Caco-2 (cell line): Measurements from ENCODE around the gene ST6GALNAC6. TPM values are rescaled to one million over a fixed set of nuclear protein-coding genes. Genes with fewer than 3 reads are reported as not detected.

Experiments used
- BruUV-seq: library from RNA; stranded (reverse); fragments of 400-500 nt; replicated peaks from 2 replicates; lab custom pipeline; 2021; lab: Mats Ljungman, UMichigan
- CTCF ChIA-PET: fragments of 300-600 bp; sonication (Branson Sonifier 250); formaldehyde crosslinking; loops from one replicate; lab custom pipeline; 2022; ENCODE audit warnings: antibody characterized with exemption; lab: Charles Lee
- POLR2A ChIA-PET: fragments of 300-600 bp; sonication (Branson Sonifier 250); formaldehyde crosslinking; loops from one replicate; lab custom pipeline; 2022; ENCODE audit warnings: antibody characterized with exemption; lab: Charles Lee
- DNase-seq, 2 experiments: peaks; one replicate each; pipeline versions ENCODE4 v3.0.0 to v3.0.0-alpha.2; 2020 to 2022
- H3K27me3 ChIP-seq: replicated peaks from 2 replicates; pipeline ENCODE4 v1.6.0; 2011; ENCODE audit warnings: low read length; ENCODE audit not compliant: control insufficient read depth, insufficient read depth
- H3K36me3 ChIP-seq: 2 replicates; pipeline ENCODE4 v1.5.1; 2011; ENCODE audit warnings: low read length; ENCODE audit not compliant: control insufficient read depth, insufficient read depth
- H3K4me1 ChIP-seq: fragments of 250-450 bp; sonication (Bioruptor Pico); 2 replicates; pipeline ENCODE4 v1.5.1; 2020; ENCODE audit warnings: mild to moderate bottlenecking
- H3K4me3 ChIP-seq: 2 replicates; pipeline ENCODE4 v1.5.1; 2011; ENCODE audit warnings: low read depth, mild to moderate bottlenecking, control low read depth, low read length
- H3K9me3 ChIP-seq: fragments of 250-450 bp; sonication (Bioruptor Pico); 2 replicates; pipeline ENCODE4 v1.5.1; 2020; ENCODE audit warnings: mild to moderate bottlenecking, moderate library complexity
- H3K27ac Mint-ChIP-seq: one replicate; pipeline ENCODE4 v1.8.0; 2022; ENCODE audit warnings: mixed read lengths; ENCODE audit not compliant: unreplicated experiment
- H3K27me3 Mint-ChIP-seq: one replicate; pipeline ENCODE4 v1.8.0; 2022; ENCODE audit warnings: mixed read lengths; ENCODE audit not compliant: insufficient read depth, unreplicated experiment
- H3K36me3 Mint-ChIP-seq: one replicate; pipeline ENCODE4 v1.8.0; 2022; ENCODE audit warnings: mild to moderate bottlenecking, mixed read lengths; ENCODE audit not compliant: insufficient read depth, unreplicated experiment
- H3K4me1 Mint-ChIP-seq: one replicate; pipeline ENCODE4 v1.8.0; 2022; ENCODE audit warnings: low read depth, mixed read lengths; ENCODE audit not compliant: unreplicated experiment
- H3K4me3 Mint-ChIP-seq: one replicate; pipeline ENCODE4 v1.8.0; 2022; ENCODE audit warnings: mild to moderate bottlenecking, moderate library complexity, mixed read lengths; ENCODE audit not compliant: unreplicated experiment
- H3K9me3 Mint-ChIP-seq: one replicate; pipeline ENCODE4 v1.8.0; 2022; ENCODE audit warnings: mixed read lengths; ENCODE audit not compliant: unreplicated experiment
- intact Hi-C: fragments of 100-400 bp; cut with micrococcal nuclease; formaldehyde crosslinking; loops from one replicate; pipeline ENCODE4 v1.10.0; 2022; ENCODE audit not compliant: unreplicated experiment
- total RNA-seq: library from RNA; stranded (reverse); gene quantifications from 2 replicates; pipeline ENCODE4 v1.2.3, GENCODE V29; 2022
- TF ChIP-seq, protein P1 (sequence below), 2 experiments: fragments of 200-600 bp in 1 of 2; IDR thresholded peaks; 1 replicate in 1 of 2; 2 replicates in 1 of 2; pipeline versions ENCODE4 v1.5.1 to v1.8.0; 2011 to 2022; ENCODE audit warnings: antibody characterized with exemption in 1 of 2, control low read depth in 1 of 2, inconsistent platforms in 1 of 2, low read depth in 1 of 2, low read length in 1 of 2, mild to moderate bottlenecking in 1 of 2, moderate library complexity in 1 of 2; ENCODE audit not compliant: insufficient read depth in 1 of 2, severe bottlenecking in 1 of 2, unreplicated experiment in 1 of 2

The ST6GALNAC6 gene
- total RNA-seq, 1 experiment from 2014 or later, result 20.7 TPM

DNA sequence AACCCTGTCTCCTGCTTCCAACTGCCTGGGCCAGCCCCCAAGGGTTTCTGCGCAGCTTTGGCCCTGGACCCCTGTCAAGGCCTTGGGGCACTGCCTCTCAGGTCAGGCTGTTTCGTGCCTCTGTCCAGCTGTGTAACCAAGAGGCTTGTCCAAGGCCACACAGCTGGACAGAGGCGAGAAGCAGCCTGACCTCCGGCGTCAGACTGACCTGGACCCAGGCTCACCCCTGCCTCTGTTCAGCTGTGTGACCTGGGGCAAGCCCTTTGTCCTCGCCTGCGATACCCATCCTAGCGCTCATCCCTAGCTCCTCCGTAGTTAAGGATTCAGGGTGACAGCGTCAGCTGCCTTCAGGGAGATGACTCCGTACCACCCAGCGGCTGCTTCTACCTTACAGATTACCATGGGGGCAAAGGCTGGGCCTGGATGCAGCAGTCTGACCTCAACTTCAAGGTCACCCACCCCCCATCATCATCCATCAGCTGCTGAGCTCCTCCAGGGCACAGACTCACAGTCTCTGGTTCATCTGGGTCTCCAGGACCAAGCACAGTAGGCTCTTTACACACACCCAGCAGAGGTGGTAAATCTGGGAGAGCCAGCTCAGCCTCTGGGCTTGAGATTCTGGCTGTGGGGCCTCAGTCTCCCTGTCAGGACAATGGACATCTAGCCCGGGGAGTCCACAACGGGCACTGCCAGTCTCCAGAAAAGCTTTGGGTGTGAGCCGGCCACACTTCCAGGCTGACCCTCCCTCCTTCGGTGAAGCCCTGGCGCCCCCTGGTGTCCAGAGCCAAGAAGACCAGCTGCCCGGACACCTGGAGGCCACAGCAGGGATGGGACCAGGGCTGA lies 29.9 kb downstream of the ST6GALNAC6 start:
- H3K27me3 ChIP-seq, result no peaks in the 10 kb centered on the region
- Mint-ChIP-seq H3K4me3 (no peak overlapping the region), H3K36me3 (peaks cover 5% of the 10 kb centered on the region), H3K9me3 (no peaks in the 10 kb centered on the region), H3K27ac (no peak overlapping the region), H3K4me1 (peaks cover 11% of the 10 kb centered on the region), H3K27me3 (no peaks in the 10 kb centered on the region)
- H3K36me3 ChIP-seq, result no peaks in the 10 kb centered on the region
- CTCF ChIA-PET, result interaction anchor here (0.5 to 2.6 kb wide), 22 partner anchors 25 to 407 kb away, joined by 3 to 37 read pairs (median 4); partner anchors contain the start of genes FPGS, ST6GALNAC4 and TOR2A
- TF ChIP-seq, protein P1, sequence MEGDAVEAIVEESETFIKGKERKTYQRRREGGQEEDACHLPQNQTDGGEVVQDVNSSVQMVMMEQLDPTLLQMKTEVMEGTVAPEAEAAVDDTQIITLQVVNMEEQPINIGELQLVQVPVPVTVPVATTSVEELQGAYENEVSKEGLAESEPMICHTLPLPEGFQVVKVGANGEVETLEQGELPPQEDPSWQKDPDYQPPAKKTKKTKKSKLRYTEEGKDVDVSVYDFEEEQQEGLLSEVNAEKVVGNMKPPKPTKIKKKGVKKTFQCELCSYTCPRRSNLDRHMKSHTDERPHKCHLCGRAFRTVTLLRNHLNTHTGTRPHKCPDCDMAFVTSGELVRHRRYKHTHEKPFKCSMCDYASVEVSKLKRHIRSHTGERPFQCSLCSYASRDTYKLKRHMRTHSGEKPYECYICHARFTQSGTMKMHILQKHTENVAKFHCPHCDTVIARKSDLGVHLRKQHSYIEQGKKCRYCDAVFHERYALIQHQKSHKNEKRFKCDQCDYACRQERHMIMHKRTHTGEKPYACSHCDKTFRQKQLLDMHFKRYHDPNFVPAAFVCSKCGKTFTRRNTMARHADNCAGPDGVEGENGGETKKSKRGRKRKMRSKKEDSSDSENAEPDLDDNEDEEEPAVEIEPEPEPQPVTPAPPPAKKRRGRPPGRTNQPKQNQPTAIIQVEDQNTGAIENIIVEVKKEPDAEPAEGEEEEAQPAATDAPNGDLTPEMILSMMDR (IDR thresholded peaks at IDR 0.05; ENCODE audit: insufficient read depth in 1 of 2, low read depth in 1 of 2, low read length in 1 of 2, severe bottlenecking in 1 of 2, unreplicated experiment in 1 of 2), result peak; percentile 94 to 95
- DNase-seq, result peak; percentile 88 to 93
- BruUV-seq, result no TSS peak
- no peaks in the 10 kb centered on the region for H3K9me3 ChIP-seq
- no peaks in the 10 kb centered on the region for H3K4me1 ChIP-seq
- intact Hi-C loops, result loop anchor here (1.0 to 5.0 kb wide), 5 partner anchors 48 to 279 kb away; partner anchors contain the start of genes CDK9, FPGS, ST6GALNAC4 and TOR2A
- POLR2A ChIA-PET, result interaction anchor here (0.5 to 0.6 kb wide), 2 partner anchors 238 to 418 kb away, joined by 3 read pairs; partner anchors contain the start of gene LRSAM1
- H3K4me3 ChIP-seq, result no peak overlapping the region

DNA sequence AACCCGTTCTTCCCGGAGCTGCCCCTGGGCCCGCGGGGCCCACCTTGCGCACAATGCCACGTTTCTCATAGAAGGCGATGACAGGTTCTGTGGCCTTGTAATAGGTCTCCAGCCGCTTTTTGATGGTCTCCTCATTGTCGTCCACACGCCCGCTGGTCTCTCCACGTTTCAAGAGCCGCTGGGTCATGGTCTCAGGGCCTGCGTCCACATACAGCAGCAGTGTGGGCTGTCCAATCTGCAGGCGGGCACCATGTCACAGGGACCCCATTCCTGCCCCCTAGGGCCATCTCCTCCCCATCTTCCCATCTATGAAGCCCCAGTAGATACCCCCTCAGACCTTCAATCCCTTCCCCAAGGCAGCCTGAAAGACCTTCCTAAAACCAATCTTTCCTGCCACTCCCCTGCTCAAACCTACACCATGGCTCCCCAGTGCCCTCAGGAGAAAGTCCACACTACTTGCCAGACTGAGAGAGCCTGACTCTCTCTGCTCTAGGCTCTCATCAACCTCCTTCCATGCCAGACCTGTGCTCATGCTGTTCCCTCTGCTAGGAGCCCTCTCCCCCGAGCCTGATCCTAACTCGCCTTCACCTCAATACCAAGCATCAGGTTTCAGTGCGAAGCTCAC lies 31.0 kb downstream of the ST6GALNAC6 start:
- no peaks in the 10 kb centered on the region for H3K9me3 Mint-ChIP-seq
- H3K4me3 Mint-ChIP-seq, result no peak overlapping the region
- no peaks in the 10 kb centered on the region for H3K27me3 ChIP-seq
- H3K27me3 Mint-ChIP-seq, result no peaks in the 10 kb centered on the region
- CTCF ChIA-PET, result interaction anchor here (0.5 to 2.6 kb wide), 4 partner anchors 29 to 394 kb away, joined by 3 to 37 read pairs (median 8); partner anchors contain the start of genes FPGS and TOR2A
- no peak overlapping the region for H3K4me3 ChIP-seq
- H3K9me3 ChIP-seq, result no peaks in the 10 kb centered on the region
- peaks cover 5% of the 10 kb centered on the region for H3K36me3 Mint-ChIP-seq
- H3K4me1 ChIP-seq, result no peaks in the 10 kb centered on the region
- TF ChIP-seq, protein P1 (IDR thresholded peaks at IDR 0.05; ENCODE audit: insufficient read depth in 1 of 2, low read depth in 1 of 2, low read length in 1 of 2, severe bottlenecking in 1 of 2, unreplicated experiment in 1 of 2), result no peak
- BruUV-seq, result no TSS peak
- peaks cover 11% of the 10 kb centered on the region for H3K4me1 Mint-ChIP-seq
- POLR2A ChIA-PET, result no interaction called here
- H3K36me3 ChIP-seq, result no peaks in the 10 kb centered on the region
- intact Hi-C loops, result no loop called here
- H3K27ac Mint-ChIP-seq, result no peak overlapping the region
- DNase-seq, result no peak
